NCI-H128 (cell line): Measurements from ENCODE around the gene ABL1.

Experiments
- DNase-seq: peaks from one replicate; lab custom pipeline; 2025; ENCODE audit not compliant: unreplicated experiment; lab: John Stamatoyannopoulos, UW

ABL1 gene

DNA sequence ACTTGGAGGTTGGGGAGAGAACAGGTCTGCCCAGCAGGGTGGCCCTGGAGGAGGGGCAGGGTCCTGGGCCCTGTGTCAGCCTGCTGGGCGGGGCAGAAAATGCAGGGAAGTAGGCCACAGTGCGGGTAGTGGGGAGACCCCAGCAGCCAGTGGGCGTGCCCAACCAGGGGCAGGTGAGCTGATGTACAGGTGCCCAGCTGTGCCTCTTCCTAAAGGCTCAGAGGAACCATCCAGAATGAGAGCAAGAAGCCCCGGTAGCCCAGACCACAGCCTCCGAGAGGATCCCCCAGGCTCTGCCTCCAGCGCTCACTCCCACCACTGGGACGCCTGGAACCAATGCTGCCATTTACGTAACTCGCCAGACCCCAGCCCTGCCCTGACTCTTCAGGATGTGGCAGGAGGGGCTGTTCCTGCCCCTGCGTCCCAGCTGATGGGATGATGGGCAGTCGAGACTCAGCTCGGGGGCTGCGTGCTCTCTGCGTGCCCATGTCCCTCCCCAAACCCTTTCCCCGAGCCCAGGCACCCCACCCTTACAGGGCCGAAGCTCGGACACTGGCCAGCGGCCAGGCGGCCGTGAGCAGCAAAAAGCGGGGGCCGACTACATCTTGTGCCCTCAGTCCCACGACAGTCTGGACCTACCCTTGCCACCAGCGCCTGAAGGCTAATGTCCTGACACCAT lies 79.5 kb downstream of the ABL1 start:
- no peak for DNase-seq

DNA sequence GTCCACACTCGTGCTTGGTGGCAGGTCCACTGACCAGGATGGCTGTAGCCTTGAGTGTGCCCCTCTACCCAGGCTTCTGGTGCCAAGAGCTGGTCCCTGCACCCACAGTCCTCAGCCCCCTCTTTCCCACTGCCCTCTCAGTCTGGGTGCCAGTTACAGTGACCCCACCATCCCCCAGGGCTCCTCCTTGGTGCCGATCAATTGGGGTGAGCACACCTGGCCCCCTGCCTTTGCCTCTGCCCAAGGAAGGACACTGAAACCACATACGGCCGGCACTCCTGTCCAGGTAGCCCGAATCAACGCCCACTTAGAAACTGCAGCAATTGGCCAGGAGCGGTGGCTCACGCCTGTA lies 80.0 kb downstream of the ABL1 start:
- DNase-seq: no peak

DNA sequence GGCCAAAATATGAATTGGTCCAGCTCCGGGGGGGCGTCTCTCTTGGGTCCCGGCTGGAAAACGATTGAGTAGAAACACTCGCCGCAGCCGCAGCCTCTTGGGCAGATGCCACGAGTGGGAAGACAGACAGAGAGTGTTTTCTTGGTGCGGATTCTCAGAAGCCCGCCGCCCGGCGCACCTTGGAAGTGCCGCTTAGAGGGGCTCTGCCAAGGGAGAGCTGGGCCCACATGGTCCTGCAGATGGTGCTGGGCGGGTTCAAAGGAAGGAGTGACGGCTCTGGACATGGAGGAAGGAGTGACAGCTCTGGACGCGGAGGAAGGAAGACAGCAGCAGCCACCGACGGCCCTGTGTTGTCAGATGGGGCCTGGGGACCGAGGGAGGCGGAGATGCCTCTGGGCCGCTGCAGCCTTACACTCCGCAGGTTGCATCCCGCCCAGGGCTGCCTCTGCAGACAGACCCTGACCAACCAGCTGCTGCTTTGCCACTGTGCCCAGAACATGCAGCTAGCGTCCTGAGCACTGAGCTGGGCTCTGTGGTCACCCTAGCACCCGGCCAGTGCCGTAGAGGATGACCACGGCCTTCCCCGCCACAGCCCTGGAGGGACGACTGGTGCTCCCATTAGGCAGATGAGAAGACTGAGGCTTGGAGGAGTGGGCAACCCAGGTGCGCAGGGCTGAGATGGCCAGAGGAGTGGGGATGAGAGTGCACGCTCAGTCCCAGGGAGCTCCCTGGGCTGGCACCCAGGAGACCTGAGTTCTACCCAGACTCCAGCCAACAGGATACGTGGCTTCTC lies 82.3 kb downstream of the ABL1 start:
- DNase-seq: no peak

DNA sequence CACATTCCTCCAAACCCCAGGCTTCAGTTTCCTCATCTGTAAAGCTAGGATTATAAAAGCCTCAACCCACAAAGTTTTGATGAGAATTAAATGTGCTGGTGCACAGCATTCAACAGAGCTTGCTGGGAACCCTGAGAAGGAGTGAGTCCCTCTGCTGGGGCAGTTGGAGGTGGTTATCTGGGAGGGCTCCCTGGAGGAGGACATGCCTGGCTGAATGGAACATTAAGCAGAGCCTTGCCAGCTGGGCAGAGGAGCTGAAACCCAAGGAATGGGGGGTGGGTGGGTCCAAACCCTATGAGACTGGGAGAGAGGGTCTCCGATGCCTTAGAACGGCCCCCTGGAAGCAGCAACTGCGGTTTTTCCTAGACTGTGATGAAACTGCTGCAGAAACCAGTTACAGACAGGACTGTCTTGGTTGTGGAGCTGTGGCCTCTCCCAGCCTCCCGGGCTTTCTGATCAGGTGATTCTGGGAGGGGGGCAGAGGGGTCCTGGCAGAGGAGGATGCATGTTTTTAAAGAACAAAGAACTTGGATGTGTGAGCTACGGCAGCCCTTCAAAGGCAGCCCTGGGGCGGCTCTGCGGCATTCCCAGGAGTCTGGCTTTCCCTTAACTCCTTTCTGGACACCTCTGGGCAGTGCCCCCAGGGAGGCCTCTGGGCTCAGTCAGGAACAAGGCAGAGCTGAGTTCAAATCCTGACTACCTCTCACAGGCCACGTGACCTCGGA lies 83.2 kb downstream of the ABL1 start:
- no peak for DNase-seq

DNA sequence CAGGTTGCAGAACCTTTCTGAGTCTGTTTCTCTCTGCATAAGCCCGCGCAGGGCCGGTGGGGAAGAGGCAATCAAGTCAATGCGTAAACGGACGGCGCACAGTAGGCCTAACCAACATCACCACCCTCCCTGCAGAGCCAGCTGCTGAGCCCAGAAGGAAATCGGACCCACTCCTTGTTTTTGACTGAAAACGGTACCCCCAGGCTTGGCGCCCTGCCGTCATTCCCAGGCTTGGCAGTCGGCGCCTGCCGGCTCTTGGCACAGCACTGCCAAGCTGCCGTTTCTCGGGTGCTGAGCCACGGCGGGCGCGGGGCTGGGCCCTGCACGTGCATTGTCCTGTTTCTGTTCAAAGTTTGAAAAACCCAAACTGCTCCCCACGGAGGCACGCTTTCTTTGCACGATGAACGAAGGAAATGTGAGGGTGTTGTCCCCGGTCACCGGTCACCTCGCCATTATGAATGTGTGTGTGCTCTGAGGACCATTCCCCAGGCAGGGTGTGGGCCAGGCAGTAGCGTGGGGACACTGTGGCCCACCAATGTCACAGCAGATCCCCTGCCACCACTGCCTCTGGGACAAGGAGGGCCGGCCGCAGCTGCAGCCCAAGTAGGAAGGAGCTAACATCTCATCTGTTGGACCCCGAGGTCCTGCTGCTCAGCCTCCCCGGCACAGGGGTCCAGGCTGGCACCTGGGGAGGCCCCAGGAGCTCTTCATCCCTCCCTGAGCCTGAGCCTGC lies 83.9 kb downstream of the ABL1 start:
- DNase-seq: no peak

DNA sequence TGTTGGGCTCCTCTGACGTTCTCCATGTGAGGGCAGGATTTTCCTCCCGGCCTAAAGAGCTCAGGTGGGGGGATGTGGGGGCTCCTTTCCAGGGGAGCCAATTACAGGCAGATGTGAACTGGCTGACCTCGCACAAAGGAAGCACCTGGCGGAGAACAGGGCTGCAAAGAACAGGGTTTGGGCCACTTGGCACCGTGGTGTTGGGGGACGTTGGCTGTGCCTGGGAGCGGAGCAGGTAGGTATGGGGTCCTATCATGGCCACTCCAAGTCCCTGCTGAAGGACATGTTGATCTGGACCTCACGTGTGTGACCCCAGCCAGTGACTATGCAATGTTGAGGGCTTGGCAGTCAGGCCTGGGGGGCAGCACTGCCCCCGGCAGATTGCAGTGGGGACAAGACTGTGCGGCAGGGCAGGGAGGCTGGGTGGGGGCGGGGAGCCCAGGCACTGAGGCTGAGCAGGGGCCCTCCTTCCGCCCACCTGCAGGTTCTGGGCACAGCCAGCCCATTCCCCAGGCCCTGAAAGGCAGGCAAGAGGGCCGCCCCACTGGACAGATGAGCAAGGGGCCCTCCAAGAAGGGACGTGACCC lies 84.6 kb downstream of the ABL1 start:
- DNase-seq: no peak

DNA sequence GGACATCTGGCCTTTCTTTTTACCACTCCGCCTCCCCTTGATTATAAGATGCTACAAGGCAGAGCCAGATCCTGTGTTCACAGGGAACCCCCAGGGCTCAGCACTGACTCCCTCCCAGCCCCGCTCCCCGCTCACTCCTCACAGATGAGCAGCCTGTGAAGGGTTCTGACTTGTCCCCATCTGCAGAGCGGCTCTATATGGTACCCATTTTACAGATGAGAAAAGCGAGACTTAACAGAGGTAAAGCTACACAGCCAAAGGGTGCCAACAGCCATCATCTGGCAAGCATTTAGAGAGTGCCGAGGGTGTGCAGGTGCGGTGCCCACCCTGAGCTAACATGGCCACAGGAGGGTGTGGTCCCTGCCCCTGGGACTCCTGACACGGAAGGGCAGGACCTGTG lies 85.2 kb downstream of the ABL1 start:
- DNase-seq: no peak

DNA sequence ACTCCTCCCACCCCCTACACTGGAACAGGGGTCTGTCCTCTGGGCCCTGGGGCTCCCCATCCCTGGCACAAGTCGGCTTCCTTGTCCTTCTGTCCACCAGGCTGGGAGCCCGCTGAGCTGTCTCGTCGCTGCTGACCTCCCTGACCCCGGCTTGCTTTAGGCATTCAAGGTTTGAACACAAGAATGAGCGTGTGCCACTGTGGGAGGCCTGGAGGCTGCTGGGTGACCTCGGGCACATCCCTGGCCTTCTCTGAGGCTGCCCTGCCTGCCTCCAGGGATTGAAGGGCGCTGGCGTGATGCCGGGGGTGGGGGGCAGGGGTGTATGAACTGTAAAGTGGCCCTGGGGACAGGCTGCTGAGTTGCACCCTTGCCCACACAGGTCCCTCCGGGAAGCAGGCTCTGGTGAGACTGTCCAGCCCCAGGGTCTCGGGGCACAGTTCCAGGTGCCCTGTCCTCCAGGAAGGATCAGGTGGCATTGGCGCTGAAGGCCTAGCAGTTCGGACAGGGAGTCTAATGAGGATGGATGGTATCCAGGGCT lies 85.8 kb downstream of the ABL1 start:
- DNase-seq: no peak

DNA sequence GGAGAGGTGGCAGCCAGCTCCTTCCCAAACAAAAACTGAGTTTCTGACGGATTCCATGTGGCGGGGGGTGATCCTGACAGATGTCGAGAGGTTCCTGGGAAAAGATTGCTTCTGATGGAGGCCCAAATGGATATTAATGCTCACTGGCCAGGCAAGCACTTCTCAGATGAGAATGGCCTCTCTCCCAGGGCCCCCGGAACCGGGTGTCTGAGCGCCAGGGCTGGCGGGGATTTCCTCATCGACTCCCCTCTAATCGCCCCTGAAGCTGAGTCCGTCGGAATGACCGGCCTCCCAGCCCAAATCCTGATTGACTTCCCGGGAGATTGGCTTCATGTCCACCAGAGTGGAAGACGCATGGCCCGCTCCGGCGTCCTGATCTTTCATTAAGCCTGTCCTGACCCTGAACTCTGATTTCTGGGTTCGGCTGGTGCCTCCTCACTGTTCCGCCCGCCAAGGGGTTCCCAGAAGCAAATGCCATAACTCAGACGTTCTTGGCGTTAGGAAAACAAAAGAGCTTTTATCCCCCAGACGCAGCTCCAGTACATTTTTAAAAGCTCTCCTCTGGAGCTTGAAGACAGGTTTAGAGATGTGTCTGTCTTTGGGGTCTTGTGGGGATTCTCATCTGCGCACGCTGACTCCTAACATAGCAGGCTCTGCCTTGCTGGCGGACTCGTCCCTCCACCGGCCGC lies 86.4 kb downstream of the ABL1 start:
- DNase-seq: no peak

DNA sequence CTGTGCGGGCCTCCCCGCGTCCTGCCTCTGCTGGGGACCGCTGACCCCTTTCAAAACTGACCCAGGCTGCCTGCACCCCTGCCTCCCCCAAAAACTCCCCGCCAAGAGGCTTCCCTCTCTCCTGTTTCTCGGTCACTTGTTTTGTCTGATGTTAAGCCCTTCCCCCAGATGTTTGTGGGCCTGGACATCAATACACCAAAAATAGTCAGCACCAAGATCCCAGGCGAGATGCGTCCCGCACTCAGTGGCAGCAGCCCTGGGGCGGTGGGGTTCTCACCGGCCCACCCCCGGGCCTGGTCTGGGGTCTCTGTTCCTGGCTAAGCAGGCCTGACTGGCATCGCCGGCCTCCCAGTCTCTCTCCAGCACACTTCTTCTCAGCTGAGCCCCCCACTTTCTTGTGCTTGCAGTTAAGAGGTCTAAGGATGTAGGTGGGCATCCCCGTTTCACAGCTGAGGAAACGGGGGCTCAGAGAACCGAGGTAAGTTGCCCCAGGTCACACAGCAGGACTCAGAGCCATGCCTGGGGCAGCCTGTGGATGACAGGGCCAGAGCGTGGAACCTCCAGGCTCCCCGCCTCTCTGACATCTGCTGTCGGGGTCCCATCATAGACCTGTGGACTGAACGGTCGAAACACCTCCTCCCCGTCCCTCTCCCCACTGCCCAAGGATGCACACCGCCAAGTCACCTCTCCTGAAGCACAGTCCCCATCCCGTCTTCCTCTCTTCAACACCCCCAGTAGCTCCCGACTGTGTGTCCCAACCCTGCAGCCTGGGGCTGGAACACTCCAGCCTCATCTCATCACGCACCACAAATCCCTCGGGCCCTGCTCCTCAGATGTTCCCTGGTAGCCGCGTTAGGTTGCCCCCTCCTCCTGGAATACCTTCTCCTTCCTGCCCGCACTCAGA lies 87.2 kb downstream of the ABL1 start:
- no peak for DNase-seq

DNA sequence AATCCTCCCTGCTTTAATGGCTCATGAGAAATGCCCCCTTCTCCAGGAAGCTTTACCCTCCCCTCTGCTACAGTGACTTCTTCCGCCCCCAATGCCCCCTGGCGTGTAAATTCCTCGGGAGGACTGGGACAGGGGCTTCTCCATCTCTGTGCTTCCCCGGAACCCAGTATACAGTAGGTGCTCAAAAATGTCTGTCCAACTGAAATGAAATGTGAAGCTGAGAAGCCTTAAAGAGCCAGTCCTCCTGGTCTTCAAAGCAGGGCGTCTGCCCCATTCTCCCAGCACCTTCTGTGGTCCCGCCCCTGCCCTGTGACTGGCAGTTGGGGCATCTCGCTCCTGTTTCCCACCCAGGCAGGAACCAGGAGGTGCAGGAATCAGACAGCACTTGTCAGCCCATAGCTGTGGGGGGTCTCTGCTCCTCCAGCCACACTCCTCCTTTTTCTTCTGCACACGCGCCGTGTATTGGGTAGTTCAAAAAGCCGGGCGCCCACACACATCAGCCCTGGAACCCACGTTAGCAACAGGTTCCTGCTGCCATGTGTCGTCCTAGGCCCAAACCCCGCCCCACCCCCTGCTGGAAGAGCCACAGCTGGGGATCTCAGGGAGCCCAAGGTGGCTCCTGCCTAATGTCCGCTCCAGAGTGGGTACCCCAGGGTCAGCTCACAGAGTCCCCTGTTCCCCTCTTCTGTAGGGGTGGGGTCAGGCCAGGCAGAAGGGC lies 88.0 kb downstream of the ABL1 start:
- DNase-seq: no peak

DNA sequence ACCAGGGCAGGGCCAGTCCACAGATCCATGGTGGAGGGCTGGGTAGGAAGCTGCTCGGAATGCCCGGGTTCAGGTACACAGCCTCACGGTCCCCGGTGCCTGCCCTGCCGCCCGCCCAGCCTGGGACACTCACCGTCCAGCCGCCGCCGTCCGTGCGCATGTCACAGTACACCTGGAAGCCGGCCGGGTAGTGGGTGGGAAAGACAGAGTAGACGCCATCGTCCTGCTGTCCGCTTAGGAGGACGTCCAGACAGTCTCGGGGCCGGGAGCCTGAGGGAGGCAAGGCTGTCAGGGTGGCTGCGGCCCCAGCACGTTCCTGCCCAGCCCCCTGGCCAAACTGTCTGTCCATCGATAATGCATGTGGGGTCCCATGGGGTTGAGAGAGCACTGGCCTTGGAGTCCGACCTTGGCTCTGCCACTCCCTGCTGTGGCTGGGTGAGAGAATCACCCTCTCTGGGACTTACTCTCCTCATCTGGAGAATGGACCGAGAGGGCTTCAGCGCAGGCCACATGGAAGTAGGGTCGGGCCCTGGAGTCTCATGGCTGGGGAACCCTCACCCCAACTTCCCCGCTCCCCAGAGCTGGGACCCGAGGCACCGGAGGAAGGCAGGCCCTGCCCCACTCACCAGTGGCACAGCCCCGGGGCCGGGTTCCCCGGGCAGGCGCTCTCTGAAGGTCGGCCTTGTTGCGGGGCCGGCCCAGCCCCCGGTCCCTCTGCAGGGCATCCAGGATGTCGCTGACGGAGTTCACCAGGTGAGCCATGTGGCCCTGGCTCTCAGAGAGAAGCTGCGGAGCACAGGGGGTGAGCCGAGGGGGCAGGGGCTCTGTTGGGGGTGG lies 88.8 kb downstream of the ABL1 start:
- no peak for DNase-seq

DNA sequence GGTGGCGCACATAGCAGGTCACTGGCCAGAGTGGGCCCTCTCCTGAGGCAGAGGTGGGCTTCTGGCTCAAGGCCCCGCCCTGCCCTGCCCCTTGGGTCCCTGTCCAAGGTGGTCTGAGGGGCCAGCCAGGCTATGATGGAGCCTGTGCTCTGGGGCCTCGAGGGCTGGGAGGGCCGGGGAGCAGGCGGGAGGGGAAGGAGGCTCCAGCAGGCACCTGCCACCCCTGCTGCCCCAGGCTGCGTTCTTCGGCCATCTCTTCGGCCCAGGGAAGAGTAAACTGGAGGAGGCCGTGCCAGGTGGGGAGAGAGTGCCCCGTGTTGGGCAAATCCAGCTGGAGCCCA lies 89.4 kb downstream of the ABL1 start:
- no peak for DNase-seq

DNA sequence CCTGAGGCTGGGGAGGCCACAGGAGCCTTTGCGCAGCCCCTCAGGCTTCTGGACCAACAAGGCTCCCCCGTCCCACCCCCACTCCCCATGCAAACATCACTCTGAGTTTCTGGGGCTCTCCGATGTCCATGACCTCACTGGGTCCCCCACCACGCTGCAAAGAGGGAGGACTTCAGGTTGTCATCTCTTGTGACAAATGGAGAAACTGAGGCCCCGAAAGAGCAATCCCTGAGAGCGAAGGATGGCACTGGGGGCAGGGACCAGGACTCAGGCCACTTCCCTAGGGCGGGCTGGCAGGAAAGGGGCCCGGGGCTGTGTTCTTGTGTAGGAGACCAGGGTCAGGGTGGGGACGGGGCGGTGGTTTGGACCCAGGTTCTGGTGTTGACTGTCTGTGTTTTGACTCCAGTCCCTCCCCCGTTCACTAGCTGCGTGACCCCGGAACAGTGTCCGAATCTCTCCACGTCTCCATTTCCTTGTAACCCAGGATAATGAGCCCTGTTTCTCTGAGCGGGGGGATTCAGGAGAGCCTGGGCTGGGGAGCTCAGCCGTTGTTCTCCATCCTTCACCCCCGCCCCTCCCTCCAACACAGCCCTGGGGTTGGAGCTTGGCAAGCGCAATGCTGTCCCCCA lies 90.1 kb downstream of the ABL1 start:
- no peak for DNase-seq

DNA sequence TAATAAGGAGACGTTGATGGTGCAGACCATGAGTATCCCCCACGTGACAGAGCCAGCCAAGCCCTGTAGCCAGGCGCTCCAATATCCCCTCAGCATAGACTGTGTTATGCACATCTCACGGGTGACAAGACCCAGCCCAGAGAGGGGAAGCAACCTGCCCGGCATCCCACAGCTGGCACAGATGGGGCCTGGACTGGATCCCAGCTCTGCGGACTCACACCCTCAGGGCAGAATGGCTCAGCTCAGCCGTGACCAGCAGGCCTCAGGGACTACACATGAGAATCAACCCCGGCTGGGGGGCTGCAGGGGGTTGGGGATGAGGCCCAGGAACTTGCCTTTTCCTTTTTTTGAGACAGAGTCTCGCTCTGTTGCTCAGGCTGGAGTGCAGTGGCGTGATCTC lies 92.3 kb downstream of the ABL1 start:
- no peak for DNase-seq

DNA sequence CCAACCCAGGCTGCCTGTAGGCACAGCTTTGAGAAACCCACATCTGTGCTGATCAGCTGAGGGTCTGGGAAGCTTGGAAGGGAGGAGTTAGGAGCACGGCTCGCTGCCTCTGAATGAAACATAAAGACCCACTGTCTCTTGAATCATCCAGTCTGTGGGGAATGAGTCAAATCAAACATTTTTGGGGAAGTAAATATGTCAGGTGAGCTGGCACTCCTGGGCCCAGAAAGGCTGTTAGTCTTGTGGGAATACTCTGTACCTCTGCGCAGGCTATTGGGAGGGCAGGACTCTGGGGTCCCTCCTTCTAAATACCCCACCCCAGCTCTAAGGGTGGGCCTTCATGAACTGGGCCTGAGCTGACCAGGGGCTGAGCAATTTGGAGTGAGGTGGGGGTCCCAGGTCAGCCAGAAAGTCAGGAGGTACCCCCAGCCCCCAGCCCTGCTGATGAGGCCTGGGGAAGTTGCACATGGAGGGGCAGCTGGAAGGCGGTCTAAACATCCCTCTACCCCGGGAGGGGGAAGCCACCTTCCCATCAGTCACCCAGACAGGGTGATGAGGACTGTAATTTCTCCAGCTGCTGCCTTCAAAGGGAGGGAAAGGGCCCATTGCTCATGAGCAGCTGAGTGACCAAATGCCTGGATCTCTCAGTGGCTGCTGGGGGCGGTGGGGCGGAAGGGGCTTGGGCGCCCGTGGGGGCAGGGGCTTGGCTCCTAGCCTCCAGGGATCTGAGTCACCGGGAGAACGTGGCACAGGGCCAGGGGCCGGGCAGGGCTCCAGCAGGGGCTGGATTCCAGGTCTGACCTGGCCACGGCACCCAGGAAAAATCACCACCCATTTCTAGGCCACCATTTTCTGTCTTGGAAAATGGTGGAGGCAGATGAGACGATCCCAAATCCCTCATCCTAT lies 93.2 kb downstream of the ABL1 start:
- DNase-seq: no peak
